ENCODE measurements around the gene ESPN. TPM values are rescaled to one million over a fixed set of nuclear protein-coding genes. Genes with fewer than 3 reads are reported as not detected.

The ESPN gene
- total and polyA plus RNA-seq, 7 donors, result 0.55 to 202 (median 86.5) TPM; not detected in 2

- no peak overlapping the region for H3K4me3 ChIP-seq
- intact Hi-C loops (cut with DNase I), result no loop called here
- 88 to 91% methylated on average over 13 of the region's 13 CpGs for WGBS, 2 donors
- no peak for DNase-seq
- H3K9me3 ChIP-seq, result no peaks in the 10 kb centered on the region
- H3K36me3 ChIP-seq, result no peaks in the 10 kb centered on the region
- peaks cover 18 to 83% (median 42%) of the 10 kb centered on the region in 3 donors for H3K27me3 ChIP-seq
- peaks cover 0 to 10% (median 0%) of the 10 kb centered on the region in 4 donors for H3K4me1 ChIP-seq
- no peak overlapping the region for H3K27ac ChIP-seq
- TF ChIP-seq POLR2AphosphoS5 (IDR thresholded peaks at IDR 0.05), result no peak
- no peak for TF ChIP-seq POLR2A (IDR thresholded peaks at IDR 0.05)
- no peak for TF ChIP-seq EP300 (IDR thresholded peaks at IDR 0.05)
- TF ChIP-seq CTCF (IDR thresholded peaks at IDR 0.05), result no peak
Measured at GRCh38 chr1:6462412-6463119, 38.0 kb downstream of the ESPN start.

- WGBS, 2 donors, result 87 to 100% methylated on average over 1 of the region's 1 CpG
- Histone ChIP-seq H3K36me3 (no peaks in the 10 kb centered on the region), H3K27ac (no peak overlapping the region), H3K4me1 (peaks cover 0 to 10% (median 0%) of the 10 kb centered on the region in 4 donors), H3K9me3 (no peaks in the 10 kb centered on the region), H3K4me3 (no peak overlapping the region), H3K27me3 (peaks cover 18 to 79% (median 42%) of the 10 kb centered on the region in 3 donors)
- intact Hi-C loops (cut with DNase I), result no loop called here
- DNase-seq, result no peak
- TF ChIP-seq POLR2AphosphoS5 (IDR thresholded peaks at IDR 0.05) (no peak), POLR2A (IDR thresholded peaks at IDR 0.05) (no peak), EP300 (IDR thresholded peaks at IDR 0.05) (no peak), CTCF (IDR thresholded peaks at IDR 0.05) (no peak)
Measured at GRCh38 chr1:6463120-6463412, 38.5 kb downstream of the ESPN start.

- Histone ChIP-seq H3K4me1 (peaks cover 0 to 10% (median 0%) of the 10 kb centered on the region in 4 donors), H3K27me3 (peaks cover 18 to 66% (median 42%) of the 10 kb centered on the region in 3 donors), H3K9me3 (no peaks in the 10 kb centered on the region), H3K27ac (no peak overlapping the region), H3K4me3 (no peak overlapping the region), H3K36me3 (peaks cover 0 to 7% (median 0%) of the 10 kb centered on the region in 4 donors)
- DNase-seq, result no peak
- TF ChIP-seq POLR2AphosphoS5 (IDR thresholded peaks at IDR 0.05) (no peak), POLR2A (IDR thresholded peaks at IDR 0.05) (no peak), CTCF (IDR thresholded peaks at IDR 0.05) (no peak)
- intact Hi-C loops (cut with DNase I), result no loop called here
- 48 to 69% methylated on average over 7 of the region's 7 CpGs for WGBS, 2 donors
Measured at GRCh38 chr1:6464514-6464836, 39.9 kb downstream of the ESPN start.

- no peak overlapping the region for H3K27ac ChIP-seq
- intact Hi-C loops (cut with DNase I), result no loop called here
- peaks cover 0 to 12% (median 0%) of the 10 kb centered on the region in 4 donors for H3K36me3 ChIP-seq
- no peak for TF ChIP-seq CTCF (IDR thresholded peaks at IDR 0.05)
- no peak for TF ChIP-seq EP300 (IDR thresholded peaks at IDR 0.05)
- TF ChIP-seq POLR2A (IDR thresholded peaks at IDR 0.05), result no peak
- TF ChIP-seq POLR2AphosphoS5 (IDR thresholded peaks at IDR 0.05), result no peak
- peaks cover 18 to 62% (median 42%) of the 10 kb centered on the region in 3 donors for H3K27me3 ChIP-seq
- no peak overlapping the region for H3K4me3 ChIP-seq
- WGBS, 2 donors, result 69 to 73% methylated on average over 5 of the region's 5 CpGs
- no peak for DNase-seq
- H3K9me3 ChIP-seq, result no peaks in the 10 kb centered on the region
- peaks cover 0 to 7% (median 0%) of the 10 kb centered on the region in 4 donors for H3K4me1 ChIP-seq
Measured at GRCh38 chr1:6464915-6465314, 40.3 kb downstream of the ESPN start.

Data from sigmoid colon (tissue), 7 donors.